ENCODE data around the gene NPC2.

The NPC2 gene

DNA sequence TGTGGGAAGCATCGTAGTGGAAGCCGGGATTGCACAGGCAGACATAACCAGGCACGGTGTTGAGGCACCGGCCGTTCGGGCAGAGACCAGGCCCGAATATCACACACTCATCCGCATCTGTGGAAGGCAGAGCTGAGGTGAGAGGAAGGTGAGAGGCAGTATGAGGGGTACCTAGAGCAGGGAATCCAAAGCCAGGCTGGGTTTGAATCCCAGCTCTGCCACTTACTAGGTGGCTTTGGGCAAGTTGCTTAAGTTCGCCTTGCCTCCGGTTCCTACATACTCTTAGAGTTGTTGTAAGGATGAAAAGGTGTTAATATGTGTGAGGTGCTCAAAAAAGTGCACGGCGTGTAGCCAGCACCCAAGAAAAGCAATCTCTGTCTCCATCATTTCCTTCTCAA, 10.8 kb upstream of the NPC2 start:
- TF ChIP-seq, protein P1, sequence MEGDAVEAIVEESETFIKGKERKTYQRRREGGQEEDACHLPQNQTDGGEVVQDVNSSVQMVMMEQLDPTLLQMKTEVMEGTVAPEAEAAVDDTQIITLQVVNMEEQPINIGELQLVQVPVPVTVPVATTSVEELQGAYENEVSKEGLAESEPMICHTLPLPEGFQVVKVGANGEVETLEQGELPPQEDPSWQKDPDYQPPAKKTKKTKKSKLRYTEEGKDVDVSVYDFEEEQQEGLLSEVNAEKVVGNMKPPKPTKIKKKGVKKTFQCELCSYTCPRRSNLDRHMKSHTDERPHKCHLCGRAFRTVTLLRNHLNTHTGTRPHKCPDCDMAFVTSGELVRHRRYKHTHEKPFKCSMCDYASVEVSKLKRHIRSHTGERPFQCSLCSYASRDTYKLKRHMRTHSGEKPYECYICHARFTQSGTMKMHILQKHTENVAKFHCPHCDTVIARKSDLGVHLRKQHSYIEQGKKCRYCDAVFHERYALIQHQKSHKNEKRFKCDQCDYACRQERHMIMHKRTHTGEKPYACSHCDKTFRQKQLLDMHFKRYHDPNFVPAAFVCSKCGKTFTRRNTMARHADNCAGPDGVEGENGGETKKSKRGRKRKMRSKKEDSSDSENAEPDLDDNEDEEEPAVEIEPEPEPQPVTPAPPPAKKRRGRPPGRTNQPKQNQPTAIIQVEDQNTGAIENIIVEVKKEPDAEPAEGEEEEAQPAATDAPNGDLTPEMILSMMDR (IDR thresholded peaks at IDR 0.05), result no peak
- Mint-ChIP-seq H3K4me1 (peaks cover 32% of the 10 kb centered on the region), H3K4me3 (no peak overlapping the region), H3K36me3 (ENCODE audit: low read depth) (no peaks in the 10 kb centered on the region), H3K27me3 (ENCODE audit: low read depth, poor library complexity) (peaks cover under 1% of the 10 kb centered on the region), H3K9me3 (no peaks in the 10 kb centered on the region), H3K27ac (no peak overlapping the region)
- DNase-seq, result no peak

DNA sequence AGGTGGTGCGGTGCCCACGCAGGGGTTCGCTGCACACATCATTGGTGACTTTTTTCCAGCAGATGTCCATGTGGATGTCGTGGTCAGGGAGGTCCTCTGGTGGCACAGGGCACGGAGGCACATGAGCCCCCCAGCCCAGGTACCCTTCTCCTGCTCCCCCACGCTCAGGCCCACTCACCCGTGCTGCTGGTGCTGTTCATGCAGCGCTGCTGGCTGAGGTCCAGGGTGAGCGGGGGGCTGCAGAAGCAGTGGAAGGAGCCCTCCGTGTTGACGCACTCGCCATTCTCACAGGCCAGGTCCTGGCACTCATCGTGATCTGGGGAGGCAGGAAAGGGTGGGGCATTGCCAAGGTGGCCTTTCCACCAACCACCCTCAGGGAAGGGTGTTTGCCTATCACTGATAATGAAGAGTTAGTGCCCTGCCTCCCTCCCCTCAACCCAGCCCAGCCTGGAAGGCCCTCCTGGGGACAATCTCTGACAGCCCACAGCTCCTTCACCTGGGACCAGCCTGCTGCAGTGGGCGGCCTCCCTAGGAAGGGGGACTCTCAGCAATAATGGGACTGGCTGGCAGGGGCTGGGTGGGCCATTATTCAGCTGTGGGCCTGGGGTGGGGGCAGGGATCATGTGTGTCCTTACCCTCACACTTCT, 10.3 kb upstream of the NPC2 start:
- no peak overlapping the region for H3K4me3 Mint-ChIP-seq
- no peak for DNase-seq
- H3K27me3 Mint-ChIP-seq (ENCODE audit: low read depth, poor library complexity), result no peaks in the 10 kb centered on the region
- TF ChIP-seq, protein P1 (IDR thresholded peaks at IDR 0.05), result no peak
- H3K9me3 Mint-ChIP-seq, result no peaks in the 10 kb centered on the region
- H3K36me3 Mint-ChIP-seq (ENCODE audit: low read depth), result no peaks in the 10 kb centered on the region
- H3K27ac Mint-ChIP-seq, result no peak overlapping the region
- H3K4me1 Mint-ChIP-seq, result peaks cover 29% of the 10 kb centered on the region

DNA sequence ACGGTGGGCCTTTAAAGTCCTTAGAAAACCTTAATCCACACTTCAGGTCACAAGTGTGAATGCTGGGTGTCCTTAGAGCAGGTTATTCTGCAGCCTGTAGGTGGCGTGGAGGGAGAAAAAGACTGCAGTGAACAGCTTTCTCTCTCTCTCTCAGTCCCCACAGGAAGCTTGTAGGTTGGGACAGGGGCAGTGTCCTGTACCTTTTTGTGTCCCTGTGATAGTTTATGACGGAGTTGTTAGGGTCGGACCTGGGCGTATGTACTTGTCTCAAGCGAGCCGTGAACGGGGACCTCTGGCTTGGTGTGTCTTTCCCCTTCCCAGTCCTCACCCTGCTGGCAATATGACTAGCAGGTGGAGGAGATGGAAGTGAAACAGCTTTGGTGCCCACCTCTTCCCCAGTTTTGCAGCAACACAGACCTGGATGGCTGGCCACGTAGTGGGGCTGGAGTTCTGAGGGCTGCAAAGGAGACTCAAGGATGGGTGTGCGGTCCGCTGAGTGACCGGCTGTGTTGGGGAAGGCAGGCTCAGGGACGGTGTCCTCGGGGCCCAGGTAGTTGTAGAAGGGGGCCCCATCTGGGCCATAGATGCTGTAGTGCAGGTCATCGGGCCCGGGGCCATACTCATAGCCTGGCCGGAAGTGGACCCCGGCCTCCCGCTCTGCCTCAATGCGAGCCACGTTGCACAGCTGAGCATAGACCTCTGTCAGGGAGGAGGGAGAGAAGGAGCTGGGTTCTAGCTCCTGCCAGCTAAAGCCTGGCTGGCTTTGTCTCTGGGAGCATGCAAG, 9.3 kb upstream of the NPC2 start:
- Mint-ChIP-seq H3K4me3 (no peak overlapping the region), H3K36me3 (ENCODE audit: low read depth) (peaks cover 5% of the 10 kb centered on the region), H3K27ac (no peak overlapping the region), H3K4me1 (peaks cover 22% of the 10 kb centered on the region), H3K27me3 (ENCODE audit: low read depth, poor library complexity) (no peaks in the 10 kb centered on the region), H3K9me3 (no peaks in the 10 kb centered on the region)
- DNase-seq, result peak; percentile 44
- TF ChIP-seq, protein P1 (IDR thresholded peaks at IDR 0.05), result peak; percentile 44

DNA sequence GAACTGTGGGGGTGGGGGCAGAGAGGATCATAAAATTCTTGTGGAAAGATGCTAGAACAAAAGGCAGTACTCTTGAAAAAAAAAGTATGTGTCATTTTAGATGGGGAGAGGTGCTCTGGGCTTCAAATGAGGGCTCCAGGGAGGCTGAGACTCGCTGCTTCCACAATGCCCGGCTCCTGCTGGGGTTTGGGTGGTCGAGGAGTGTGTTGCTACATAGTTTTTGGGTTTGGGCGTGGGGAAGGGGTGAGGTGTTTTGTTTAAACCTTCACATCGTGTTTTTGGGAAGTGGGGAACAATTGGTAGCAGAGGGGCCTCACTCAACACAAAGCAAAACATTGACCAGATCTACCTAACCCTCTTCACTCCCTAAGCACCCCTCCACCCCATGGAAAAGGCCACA, 8.6 kb upstream of the NPC2 start:
- TF ChIP-seq, protein P1 (IDR thresholded peaks at IDR 0.05), result no peak
- H3K4me3 Mint-ChIP-seq, result no peak overlapping the region
- no peaks in the 10 kb centered on the region for H3K27me3 Mint-ChIP-seq (ENCODE audit: low read depth, poor library complexity)
- no peaks in the 10 kb centered on the region for H3K9me3 Mint-ChIP-seq
- DNase-seq, result no peak
- H3K36me3 Mint-ChIP-seq (ENCODE audit: low read depth), result peaks cover 7% of the 10 kb centered on the region
- no peak overlapping the region for H3K27ac Mint-ChIP-seq
- H3K4me1 Mint-ChIP-seq, result peaks cover 16% of the 10 kb centered on the region

DNA sequence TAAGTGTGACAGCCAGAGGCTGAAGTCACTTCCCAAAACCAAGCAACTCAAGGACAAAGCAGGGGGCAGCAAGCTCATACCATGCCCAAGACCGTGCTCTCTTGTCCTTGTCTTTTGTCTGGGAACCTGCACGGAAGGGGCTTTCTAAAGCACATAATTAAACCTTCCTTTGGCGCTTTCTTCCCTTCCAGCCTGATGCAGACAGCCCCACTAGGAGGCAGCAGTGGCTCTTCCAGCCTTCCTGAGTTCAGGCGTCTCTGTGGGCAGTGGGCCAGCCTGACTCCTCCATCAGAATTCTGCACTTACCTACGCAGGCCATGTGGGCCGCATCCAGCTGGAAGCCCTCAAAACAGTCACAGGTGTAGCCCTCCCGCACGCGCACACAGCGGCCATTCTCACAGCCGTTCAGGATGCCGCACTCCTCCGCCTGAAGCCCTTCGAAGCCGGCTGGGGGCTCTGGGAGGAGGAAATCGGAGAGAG, 8.1 kb upstream of the NPC2 start:
- Mint-ChIP-seq H3K27me3 (ENCODE audit: low read depth, poor library complexity) (no peaks in the 10 kb centered on the region), H3K36me3 (ENCODE audit: low read depth) (peaks cover 7% of the 10 kb centered on the region), H3K4me1 (peaks cover 16% of the 10 kb centered on the region), H3K9me3 (no peaks in the 10 kb centered on the region), H3K27ac (no peak overlapping the region), H3K4me3 (no peak overlapping the region)
- TF ChIP-seq, protein P1 (IDR thresholded peaks at IDR 0.05), result peak; percentile 69
- DNase-seq, result peak; percentile 65

Data from nephron progenitor cell (in vitro differentiated cells).